ENCODE results near the gene EIF5. TPM values are rescaled to one million over a fixed set of nuclear protein-coding genes. Genes with fewer than 3 reads are reported as not detected.

Gene EIF5
- total RNA-seq (100 to 1,000 TPM; 170 to 305 (median 215) TPM), polyA plus RNA-seq (100 to 1,000 TPM in 1 of 3 donors, 10 to 100 TPM in 2; 70.3 to 138 (median 87.2) TPM)

DNA sequence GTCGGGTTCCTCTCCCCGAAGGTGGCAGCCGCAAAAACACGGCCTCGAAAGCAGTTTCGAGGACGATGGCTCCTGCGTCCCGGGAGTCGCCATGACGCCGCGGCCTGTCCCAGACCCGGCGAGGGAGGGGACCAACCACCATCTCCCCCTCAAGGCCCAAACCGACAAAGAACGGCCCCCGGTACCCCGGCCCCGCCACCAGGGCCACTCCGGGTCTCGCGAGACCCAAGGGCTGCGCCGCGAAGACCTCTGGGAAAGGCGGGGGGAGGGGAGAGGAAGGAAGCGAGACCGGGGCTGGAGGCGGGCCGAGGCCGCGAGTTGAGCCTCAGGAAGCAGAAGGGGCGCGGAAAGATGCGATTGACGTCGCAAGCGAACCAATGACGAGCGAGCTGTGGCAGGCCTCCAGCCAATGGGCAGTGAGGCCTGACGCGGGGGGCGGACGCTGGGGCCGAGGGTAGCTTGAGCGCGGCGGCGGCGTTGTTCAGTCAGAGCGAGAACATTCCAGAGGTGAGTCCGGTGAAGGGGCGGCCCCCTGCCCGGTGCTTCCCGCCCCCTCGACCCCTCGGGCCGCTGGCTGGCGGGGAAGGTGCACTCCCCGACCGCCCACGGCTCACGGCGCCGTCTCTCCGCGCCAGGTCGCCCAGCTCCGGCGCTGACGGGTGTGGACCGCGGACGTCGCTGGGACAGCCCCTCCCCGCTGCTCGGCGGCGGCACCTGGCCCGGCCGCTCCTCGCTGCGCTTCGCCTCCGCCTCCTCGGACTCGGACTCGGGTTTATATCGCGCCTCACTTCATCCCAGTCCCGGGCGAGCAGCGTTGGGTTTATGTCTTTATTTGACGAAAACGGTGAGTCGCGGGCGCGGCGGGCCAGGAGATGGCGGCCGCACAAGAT, at the start of gene EIF5:
TSS of gene EIF5 (plus strand) at position 484 of the 890 bp plus-strand sequence. CDS start 1,624 bp downstream, outside the sequence.
- H3K27me3 ChIP-seq: no peaks in the 10 kb centered on the region
- intact Hi-C loops (cut with DNase I): loop anchor here (1.0 to 10.0 kb wide), 2 partner anchors 51 to 161 kb away; partner anchors contain the start of gene MARK3
- 0% methylated on average over 103 of the region's 103 CpGs for WGBS, 2 donors

DNA sequence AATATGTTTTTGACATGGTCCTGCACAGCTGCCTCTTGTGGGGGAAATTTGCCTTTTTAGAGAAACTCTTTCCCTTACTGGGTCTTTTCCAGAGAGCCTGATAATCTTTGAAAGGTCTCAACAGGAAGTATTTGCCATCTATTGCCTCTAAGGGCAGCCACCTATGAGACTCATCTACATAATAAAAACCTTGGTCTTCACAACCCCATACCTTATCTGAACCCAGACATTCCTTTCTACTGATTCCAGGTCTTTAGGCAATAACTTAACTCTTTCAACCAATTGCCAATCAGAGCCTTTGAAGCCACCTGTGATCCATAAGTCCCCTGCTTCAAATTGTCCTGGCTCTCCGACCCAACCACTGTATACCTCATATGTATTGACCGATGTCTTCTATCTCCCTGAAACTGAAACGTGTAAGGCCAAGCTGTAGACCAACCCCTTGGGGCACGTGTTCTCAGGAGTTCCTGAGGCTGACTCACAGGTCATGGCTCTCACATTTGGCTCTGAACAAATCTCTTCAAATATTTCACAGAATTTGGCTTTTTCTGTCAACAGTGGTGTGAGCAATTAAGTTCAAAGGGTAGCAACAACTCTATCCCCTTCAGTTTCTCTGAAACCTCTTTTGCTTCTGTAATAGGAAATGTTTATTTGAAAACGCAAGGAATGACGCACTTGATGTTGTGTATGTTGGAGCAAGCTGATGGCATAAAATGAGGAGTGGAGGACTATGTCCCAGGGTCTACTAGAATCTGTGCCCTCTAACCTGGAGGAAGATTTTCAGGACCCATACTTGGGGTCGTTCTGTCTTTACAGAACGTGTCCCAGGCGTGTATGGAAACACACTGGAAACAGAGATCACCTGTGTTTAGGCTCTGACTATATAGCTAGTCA, 49.2 kb upstream of the EIF5 start:
- H3K36me3 ChIP-seq: no peaks in the 10 kb centered on the region
- H3K4me3 ChIP-seq: no peak overlapping the region
- no peaks in the 10 kb centered on the region for H3K9me3 ChIP-seq
- peaks cover 0 to 43% (median 20%) of the 10 kb centered on the region in 3 donors for H3K27me3 ChIP-seq
- H3K4me1 ChIP-seq: peaks cover 0 to 2% (median under 1%) of the 10 kb centered on the region in 4 donors
- H3K27ac ChIP-seq: no peak overlapping the region
- WGBS, 2 donors: 73 to 77% methylated on average over 9 of the region's 9 CpGs
- intact Hi-C loops (cut with DNase I): no loop called here
- no peak for TF ChIP-seq POLR2A (IDR thresholded peaks at IDR 0.05)
- no peak for TF ChIP-seq POLR2AphosphoS5 (IDR thresholded peaks at IDR 0.05)
- DNase-seq: no peak

More for the DNA sequence above, at the start of gene EIF5:
- Histone ChIP-seq H3K9me3 (no peaks in the 10 kb centered on the region), H3K36me3 (peaks cover 35 to 38% (median 36%) of the 10 kb centered on the region in 4 donors), H3K4me1 (peaks cover 0 to 44% (median 26%) of the 10 kb centered on the region in 4 donors), H3K27ac (peak within 1 kb of the TSS; percentile 99 to 100 (median 100)), H3K4me3 (peak within 1 kb of the TSS; percentile 91 to 98 (median 98))
- TF ChIP-seq POLR2A (IDR thresholded peaks at IDR 0.05) (peak; percentile 92 to 96), POLR2AphosphoS5 (IDR thresholded peaks at IDR 0.05) (peak; percentile 99), EP300 (IDR thresholded peaks at IDR 0.05) (peak in 1 of 4 donors; percentile 78)
- TF ChIP-seq, protein P1, sequence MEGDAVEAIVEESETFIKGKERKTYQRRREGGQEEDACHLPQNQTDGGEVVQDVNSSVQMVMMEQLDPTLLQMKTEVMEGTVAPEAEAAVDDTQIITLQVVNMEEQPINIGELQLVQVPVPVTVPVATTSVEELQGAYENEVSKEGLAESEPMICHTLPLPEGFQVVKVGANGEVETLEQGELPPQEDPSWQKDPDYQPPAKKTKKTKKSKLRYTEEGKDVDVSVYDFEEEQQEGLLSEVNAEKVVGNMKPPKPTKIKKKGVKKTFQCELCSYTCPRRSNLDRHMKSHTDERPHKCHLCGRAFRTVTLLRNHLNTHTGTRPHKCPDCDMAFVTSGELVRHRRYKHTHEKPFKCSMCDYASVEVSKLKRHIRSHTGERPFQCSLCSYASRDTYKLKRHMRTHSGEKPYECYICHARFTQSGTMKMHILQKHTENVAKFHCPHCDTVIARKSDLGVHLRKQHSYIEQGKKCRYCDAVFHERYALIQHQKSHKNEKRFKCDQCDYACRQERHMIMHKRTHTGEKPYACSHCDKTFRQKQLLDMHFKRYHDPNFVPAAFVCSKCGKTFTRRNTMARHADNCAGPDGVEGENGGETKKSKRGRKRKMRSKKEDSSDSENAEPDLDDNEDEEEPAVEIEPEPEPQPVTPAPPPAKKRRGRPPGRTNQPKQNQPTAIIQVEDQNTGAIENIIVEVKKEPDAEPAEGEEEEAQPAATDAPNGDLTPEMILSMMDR (IDR thresholded peaks at IDR 0.05): peak; percentile 21 to 58 (median 43)
- peak; percentile 100 for DNase-seq

DNA sequence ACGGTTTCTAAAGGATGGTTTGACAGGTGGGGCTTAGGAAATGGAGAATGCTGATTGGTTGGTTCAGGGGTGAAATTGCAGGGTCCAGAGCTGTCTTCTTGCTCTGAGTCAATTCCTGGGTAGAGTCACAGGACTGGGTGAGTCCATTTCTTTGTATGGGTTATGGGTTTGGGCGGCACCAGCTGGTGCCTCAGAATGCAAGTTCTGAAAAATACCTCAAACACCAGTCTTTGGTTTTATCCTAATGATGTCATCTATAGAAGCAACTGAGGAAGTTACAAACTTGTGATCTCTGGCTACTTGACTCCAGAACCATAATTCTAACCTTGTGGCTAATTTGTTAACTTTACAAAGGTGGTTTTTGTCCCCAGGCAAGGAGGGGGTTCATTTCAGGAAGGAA, 47.6 kb upstream of the EIF5 start:
- 35 to 67% methylated on average over 2 of the region's 2 CpGs for WGBS, 2 donors

DNA sequence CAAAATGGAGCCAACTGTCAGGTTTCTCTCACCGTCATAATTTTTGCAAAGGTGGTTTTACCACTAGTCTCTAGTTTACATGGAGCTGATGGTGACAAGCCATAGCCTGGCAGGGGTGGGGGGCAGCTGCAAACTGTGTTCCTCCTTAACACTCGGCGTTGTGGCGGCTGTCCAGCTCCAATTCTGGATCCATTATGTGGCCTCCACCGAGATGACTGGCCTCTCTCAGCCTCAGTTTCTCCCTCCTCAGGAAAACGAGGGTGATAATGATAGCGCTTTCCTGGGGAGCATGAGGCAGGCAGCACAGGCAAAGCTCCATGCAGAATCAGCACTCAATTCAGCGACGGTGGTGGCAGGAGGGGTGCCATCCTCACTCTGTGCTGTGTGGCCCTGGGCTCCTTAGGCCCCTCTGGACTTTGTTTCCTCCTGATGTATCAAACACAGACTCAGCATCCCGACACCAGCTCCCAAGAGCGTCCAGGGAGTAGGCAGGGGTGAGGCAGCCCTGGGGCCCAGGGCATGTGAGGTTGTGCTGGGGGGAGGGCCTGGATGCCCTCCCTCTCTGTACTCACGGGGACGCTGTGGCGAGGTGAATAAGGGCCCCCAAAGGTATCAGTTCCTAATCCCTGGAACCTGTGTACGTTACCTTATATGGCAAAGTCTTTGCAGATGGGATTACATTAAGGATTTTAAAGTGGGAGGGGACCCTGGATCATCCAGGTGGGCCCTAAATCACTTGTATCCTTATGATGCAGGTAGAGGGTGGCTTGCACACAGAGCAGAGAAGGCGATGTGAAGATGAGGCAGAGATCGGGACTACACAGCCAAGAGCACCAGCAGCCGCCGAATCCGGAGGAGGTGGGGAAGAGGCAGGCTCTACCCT, 46.8 kb upstream of the EIF5 start:
- no peak for TF ChIP-seq POLR2A (IDR thresholded peaks at IDR 0.05)
- TF ChIP-seq POLR2AphosphoS5 (IDR thresholded peaks at IDR 0.05): no peak
- TF ChIP-seq, protein P1 (IDR thresholded peaks at IDR 0.05): no peak
- no peak for TF ChIP-seq EP300 (IDR thresholded peaks at IDR 0.05)
- Histone ChIP-seq H3K9me3 (no peaks in the 10 kb centered on the region), H3K36me3 (no peaks in the 10 kb centered on the region), H3K4me3 (no peak overlapping the region), H3K4me1 (no peaks in the 10 kb centered on the region), H3K27ac (no peak overlapping the region), H3K27me3 (peaks cover 0 to 41% (median 18%) of the 10 kb centered on the region in 3 donors)
- intact Hi-C loops (cut with DNase I): no loop called here
- WGBS, 2 donors: 86 to 88% methylated on average over 20 of the region's 20 CpGs
- DNase-seq: peak; percentile 46

More for the DNA sequence above, 47.6 kb upstream of the EIF5 start:
- H3K9me3 ChIP-seq: no peaks in the 10 kb centered on the region
- no peaks in the 10 kb centered on the region for H3K36me3 ChIP-seq
- no peak for DNase-seq
- no peaks in the 10 kb centered on the region for H3K4me1 ChIP-seq
- intact Hi-C loops (cut with DNase I): no loop called here
- H3K27me3 ChIP-seq: peaks cover 0 to 40% (median 18%) of the 10 kb centered on the region in 3 donors
- H3K27ac ChIP-seq: no peak overlapping the region
- H3K4me3 ChIP-seq: no peak overlapping the region
- TF ChIP-seq, protein P1 (IDR thresholded peaks at IDR 0.05): no peak
- TF ChIP-seq EP300 (IDR thresholded peaks at IDR 0.05) (no peak), POLR2AphosphoS5 (IDR thresholded peaks at IDR 0.05) (no peak), POLR2A (IDR thresholded peaks at IDR 0.05) (no peak)
